Tibial nerve (tissue), 4 donors: ENCODE measurements around the gene VSIR.

Experiments used
- CTCF ChIP-seq, 5 experiments: fragments of 200-600 bp in 3 of 5; fragments of 450-650 bp in 2 of 5; sonication (generic) in 3 of 5; IDR thresholded peaks; one replicate each; pipeline ENCODE4 v1.5.1; 2016 to 2019; ENCODE audit warnings: antibody characterized with exemption in 5 of 5, mild to moderate bottlenecking in 3 of 5, moderate library complexity in 2 of 5
- EP300 ChIP-seq, 2 donors: sonication (generic); formaldehyde crosslinking; IDR thresholded peaks; one replicate each; pipeline ENCODE4 v1.6.1; 2017; ENCODE audit warnings: antibody characterized with exemption in 2 of 2, mild to moderate bottlenecking in 1 of 2

GRCh38 chr10:71707240-71707789 lies 66.0 kb downstream of the VSIR start:
- TF ChIP-seq EP300 (IDR thresholded peaks at IDR 0.05) (no peak), CTCF (IDR thresholded peaks at IDR 0.05) (no peak)
